HEK293 (cell line): Measurements from ENCODE around the gene SDC1.

Source experiments
- ZNF843 ChIP-seq: fragments of 450-650 bp; formaldehyde crosslinking; IDR thresholded peaks from 2 replicates; pipeline ENCODE4 v1.5.1; 2016; ENCODE audit warnings: missing biosample characterization, missing genetic modification characterization
- TF ChIP-seq, protein P1 (sequence below): fragments of 450-650 bp; formaldehyde crosslinking; IDR thresholded peaks from 2 replicates; pipeline ENCODE4 v1.5.1; 2017; ENCODE audit warnings: missing biosample characterization, missing genetic modification characterization
- TF ChIP-seq, protein P2 (sequence below): fragments of 450-650 bp; formaldehyde crosslinking; IDR thresholded peaks from 2 replicates; pipeline ENCODE4 v1.5.1; 2016; ENCODE audit warnings: missing biosample characterization, missing genetic modification characterization

DNA sequence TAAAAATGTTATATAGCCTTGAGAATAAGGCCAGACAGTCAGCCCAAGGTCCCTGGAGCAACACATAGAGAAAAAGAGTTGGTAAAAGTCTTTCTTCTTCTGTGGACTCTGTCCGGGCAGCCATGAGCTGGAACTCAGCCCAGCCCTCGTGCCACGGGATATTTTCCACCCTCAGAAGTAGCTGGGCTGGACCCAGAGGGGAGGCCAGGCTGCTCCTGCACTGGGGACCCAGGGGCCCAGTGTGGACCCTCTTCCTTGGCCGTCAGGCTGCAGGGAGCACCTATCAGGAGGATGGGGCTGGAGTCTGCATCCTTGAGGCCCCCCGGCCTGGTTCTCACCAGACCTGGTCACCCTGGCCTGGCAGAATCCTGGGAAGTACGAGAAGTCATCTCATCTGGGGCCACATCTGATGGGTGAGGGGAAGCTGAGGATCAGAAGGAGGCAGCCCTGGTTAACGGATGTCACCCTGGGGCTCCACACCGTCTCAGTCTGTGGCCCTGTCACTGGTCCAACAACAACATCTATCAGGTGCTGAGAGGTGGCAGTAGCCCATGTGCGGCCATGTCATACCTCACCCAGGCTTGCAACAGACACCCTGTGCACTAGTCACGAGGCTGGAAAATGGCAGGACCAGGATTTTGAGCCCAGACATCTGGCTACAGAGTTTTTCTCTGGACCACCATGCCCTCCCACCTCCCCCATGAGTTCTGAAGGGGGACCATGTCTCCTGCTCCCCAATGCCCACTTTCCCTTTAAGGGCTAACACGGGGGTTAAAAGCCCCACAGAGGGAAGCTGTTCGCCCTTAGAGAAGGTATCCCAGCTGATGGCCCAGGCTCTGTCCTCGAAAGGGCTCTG, 33.0 kb downstream of the SDC1 start:
- TF ChIP-seq, protein P1, sequence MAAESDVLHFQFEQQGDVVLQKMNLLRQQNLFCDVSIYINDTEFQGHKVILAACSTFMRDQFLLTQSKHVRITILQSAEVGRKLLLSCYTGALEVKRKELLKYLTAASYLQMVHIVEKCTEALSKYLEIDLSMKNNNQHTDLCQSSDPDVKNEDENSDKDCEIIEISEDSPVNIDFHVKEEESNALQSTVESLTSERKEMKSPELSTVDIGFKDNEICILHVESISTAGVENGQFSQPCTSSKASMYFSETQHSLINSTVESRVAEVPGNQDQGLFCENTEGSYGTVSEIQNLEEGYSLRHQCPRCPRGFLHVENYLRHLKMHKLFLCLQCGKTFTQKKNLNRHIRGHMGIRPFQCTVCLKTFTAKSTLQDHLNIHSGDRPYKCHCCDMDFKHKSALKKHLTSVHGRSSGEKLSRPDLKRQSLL (tag by site-specific recombination), result no peak
- TF ChIP-seq ZNF843 (tag by site-specific recombination), result no peak
- TF ChIP-seq, protein P2, sequence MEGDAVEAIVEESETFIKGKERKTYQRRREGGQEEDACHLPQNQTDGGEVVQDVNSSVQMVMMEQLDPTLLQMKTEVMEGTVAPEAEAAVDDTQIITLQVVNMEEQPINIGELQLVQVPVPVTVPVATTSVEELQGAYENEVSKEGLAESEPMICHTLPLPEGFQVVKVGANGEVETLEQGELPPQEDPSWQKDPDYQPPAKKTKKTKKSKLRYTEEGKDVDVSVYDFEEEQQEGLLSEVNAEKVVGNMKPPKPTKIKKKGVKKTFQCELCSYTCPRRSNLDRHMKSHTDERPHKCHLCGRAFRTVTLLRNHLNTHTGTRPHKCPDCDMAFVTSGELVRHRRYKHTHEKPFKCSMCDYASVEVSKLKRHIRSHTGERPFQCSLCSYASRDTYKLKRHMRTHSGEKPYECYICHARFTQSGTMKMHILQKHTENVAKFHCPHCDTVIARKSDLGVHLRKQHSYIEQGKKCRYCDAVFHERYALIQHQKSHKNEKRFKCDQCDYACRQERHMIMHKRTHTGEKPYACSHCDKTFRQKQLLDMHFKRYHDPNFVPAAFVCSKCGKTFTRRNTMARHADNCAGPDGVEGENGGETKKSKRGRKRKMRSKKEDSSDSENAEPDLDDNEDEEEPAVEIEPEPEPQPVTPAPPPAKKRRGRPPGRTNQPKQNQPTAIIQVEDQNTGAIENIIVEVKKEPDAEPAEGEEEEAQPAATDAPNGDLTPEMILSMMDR (tag by site-specific recombination), result no peak
